ENCODE results near the gene ABHD6.
"Not testable (repeated sequence)": the region's sequence is repeated elsewhere in the genome, so short reads cannot be mapped to it uniquely, and the experiment has no call there.

The ABHD6 gene

GRCh38 chr3:58272891-58273290, 35.3 kb downstream of the ABHD6 start:
- H3K4me3 ChIP-seq (ENCODE audit: low read depth, low read length), result no peak overlapping the region
- peak; percentile 70 for DNase-seq (ENCODE audit: low read depth)
- TF ChIP-seq, protein P1, sequence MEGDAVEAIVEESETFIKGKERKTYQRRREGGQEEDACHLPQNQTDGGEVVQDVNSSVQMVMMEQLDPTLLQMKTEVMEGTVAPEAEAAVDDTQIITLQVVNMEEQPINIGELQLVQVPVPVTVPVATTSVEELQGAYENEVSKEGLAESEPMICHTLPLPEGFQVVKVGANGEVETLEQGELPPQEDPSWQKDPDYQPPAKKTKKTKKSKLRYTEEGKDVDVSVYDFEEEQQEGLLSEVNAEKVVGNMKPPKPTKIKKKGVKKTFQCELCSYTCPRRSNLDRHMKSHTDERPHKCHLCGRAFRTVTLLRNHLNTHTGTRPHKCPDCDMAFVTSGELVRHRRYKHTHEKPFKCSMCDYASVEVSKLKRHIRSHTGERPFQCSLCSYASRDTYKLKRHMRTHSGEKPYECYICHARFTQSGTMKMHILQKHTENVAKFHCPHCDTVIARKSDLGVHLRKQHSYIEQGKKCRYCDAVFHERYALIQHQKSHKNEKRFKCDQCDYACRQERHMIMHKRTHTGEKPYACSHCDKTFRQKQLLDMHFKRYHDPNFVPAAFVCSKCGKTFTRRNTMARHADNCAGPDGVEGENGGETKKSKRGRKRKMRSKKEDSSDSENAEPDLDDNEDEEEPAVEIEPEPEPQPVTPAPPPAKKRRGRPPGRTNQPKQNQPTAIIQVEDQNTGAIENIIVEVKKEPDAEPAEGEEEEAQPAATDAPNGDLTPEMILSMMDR (conservative IDR thresholded peaks at IDR 0.05; ENCODE audit: low read depth, low read length), result no peak

GRCh38 chr3:58273362-58273761, 35.8 kb downstream of the ABHD6 start:
- not testable (repeated sequence) for H3K4me3 ChIP-seq (ENCODE audit: low read depth, low read length); DNase-seq (ENCODE audit: low read depth)

DNA sequence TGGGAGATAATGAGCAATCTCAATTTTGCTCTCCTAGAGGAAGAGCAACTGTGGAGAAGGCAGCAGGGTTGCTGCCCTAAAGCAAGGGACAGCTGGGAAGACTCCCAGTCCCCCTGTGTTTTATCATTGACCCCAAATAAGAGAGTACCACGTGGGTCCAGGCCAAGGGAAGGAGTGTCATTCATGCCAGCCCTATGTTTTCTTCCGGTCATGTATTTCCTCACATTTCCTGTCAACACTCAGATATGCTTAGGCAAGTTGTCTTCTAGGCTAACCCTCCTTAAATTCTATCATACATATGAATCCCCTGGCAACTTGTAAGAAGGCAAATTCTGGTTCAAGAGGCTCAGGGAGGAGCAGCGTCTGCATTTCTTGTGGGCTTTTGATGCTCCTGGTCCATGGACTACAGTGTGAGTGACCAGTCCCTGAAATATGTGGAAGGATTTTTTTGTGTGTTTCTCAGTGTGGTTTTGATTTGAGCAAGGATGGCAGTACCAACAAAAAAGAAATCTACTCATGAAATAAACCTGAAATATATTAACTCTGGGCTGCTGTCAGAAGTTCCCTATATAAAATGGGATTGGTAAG, 36.5 kb downstream of the ABHD6 start:
- DNase-seq (ENCODE audit: low read depth), result peak; percentile 48
- TF ChIP-seq, protein P1 (conservative IDR thresholded peaks at IDR 0.05; ENCODE audit: low read depth, low read length), result no peak
- H3K4me3 ChIP-seq (ENCODE audit: low read depth, low read length), result no peak overlapping the region

DNA sequence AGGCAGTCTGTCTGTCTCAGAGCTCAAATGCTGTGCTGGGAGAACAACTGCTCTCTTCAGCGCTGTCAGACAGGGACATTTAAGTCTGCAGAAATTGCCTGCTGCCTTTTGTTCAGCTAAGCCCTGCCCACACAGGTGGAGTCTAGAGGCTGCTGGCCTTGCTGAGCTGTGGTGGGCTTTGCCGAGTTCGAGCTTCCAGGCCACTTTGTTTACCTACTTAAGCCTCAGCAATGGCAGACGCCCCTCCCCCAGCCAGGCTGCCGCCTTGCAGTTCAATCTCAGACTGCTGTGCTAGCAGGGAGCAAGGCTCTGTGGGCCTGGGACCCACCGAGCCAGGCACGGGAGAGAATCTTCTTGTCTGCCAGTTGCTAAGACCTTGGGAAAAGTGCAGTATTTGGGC, 43.5 kb downstream of the ABHD6 start:
- TF ChIP-seq, protein P1 (conservative IDR thresholded peaks at IDR 0.05; ENCODE audit: low read depth, low read length), result no peak
- H3K4me3 ChIP-seq (ENCODE audit: low read depth, low read length), result no peak overlapping the region
- DNase-seq (ENCODE audit: low read depth), result no peak

DNA sequence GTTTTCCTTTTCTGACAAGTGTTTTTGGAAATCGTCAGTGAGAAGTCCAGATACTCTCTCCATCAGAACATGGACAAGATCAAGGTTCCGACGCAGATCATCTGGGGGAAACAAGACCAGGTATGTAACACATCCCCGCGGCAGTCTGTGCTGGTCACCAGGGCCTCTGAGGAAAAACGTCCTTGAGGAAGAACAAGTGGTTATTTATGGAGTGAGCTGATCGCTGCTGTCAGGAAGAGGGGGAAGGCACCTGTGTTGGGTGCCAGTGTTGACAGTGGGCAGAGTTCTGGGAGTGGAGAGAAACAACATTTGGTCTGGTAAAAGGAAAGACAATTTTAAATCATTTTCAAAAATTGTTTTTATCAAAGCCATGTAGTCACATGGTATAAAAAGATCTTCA, 47.7 kb downstream of the ABHD6 start:
- DNase-seq (ENCODE audit: low read depth), result no peak
- no peak overlapping the region for H3K4me3 ChIP-seq (ENCODE audit: low read depth, low read length)
- TF ChIP-seq, protein P1 (conservative IDR thresholded peaks at IDR 0.05; ENCODE audit: low read depth, low read length), result no peak

- H3K4me3 ChIP-seq (ENCODE audit: low read depth, low read length), result no peak overlapping the region
- TF ChIP-seq, protein P1 (conservative IDR thresholded peaks at IDR 0.05; ENCODE audit: low read depth, low read length), result no peak
- no peak for DNase-seq (ENCODE audit: low read depth)
Observed at GRCh38 chr3:58287354-58287753, 49.8 kb downstream of the ABHD6 start.

DNA sequence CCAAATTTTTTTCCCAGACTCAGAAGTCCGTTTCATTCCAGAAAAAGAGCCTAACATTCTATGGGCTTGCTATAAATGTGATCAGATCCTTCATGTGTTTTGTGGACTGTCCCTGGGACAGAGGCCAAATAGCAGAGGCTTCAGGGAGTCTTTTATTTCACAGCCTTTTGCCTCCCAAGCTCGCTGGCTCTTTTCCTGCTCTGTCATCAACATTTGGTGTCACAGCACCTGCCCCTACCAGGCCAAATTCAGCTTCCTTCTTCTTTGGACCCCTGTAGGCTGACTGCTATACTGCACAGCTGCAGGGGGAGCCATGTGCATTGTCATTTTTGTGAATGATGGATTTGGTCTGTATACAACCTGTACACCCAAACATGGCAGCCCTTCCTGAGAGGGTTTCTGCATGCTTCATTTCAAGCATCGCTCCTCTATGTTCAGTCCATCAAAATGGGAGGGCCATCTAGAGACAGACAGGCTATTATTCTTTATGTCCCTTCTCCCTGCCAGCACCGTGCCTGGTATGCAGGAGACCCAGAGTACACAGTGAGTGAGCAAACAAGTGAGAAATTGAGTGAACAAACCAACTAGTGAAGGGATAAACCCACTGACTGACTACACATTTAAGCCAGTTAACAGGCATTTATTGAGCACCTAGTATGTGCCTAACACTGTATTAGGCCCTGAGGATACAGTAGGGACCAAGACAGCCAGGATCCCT, 50.6 kb downstream of the ABHD6 start:
- DNase-seq (ENCODE audit: low read depth), result peak; percentile 20
- no peak overlapping the region for H3K4me3 ChIP-seq (ENCODE audit: low read depth, low read length)
- TF ChIP-seq, protein P1 (conservative IDR thresholded peaks at IDR 0.05; ENCODE audit: low read depth, low read length), result peak; percentile 36

DNA sequence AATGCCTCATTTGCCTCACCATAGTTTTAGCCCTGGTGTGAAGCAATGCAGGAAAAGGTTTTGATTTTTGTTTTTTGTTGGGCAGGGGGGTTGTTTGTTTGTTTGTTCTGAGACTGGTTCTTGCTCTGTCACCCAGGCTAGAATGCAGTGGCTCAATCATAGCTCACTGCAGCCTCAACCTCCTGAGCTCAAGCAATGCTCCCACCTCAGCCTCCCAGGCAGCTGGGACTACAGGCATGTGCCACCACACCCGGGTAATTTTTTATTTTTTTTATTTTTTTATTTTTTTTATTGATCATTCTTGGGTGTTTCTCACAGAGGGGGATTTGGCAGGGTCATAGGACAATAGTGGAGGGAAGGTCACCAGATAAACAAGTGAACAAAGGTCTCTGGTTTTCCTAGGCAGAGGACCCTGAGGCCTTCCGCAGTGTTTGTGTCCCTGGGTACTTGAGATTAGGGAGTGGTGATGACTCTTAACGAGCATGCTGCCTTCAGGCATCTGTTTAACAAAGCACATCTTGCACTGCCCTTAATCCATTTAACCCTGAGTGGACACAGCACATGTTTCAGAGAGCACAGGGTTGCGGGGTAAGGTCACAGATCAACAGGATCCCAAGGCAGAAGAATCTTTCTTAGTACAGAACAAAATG, 51.5 kb downstream of the ABHD6 start:
- H3K4me3 ChIP-seq (ENCODE audit: low read depth, low read length); DNase-seq (ENCODE audit: low read depth): not testable (repeated sequence)

DNA sequence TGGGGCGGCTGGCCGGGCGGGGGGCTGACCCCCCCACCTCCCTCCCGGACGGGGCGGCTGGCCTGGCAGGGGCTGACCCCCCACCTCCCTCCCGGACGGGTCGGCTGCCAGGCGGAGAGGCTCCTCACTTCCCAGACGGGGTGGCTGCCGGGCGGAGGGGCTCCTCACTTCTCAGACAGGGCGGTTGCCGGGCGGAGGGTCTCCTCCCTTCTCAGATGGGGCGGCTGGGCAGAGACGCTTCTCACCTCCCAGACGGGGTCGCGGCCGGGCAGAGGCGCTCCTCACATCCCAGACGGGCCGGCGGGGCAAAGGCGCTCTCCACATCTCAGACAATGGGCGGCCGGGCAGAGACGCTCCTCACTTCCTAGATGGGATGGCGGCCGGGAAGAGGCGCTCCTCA, 52.9 kb downstream of the ABHD6 start:
- H3K4me3 ChIP-seq (ENCODE audit: low read depth, low read length); DNase-seq (ENCODE audit: low read depth): not testable (repeated sequence)
